Endodermal cell (in vitro differentiated cells): Measurements from ENCODE around the gene C2CD4C. TPM values are rescaled to one million over a fixed set of nuclear protein-coding genes. Genes with fewer than 3 reads are reported as not detected.

ENCODE experiments used
- DNase-seq: peaks from one replicate; pipeline ENCODE4 v3.0.0-alpha.2; 2017
- H3K27ac ChIP-seq: 2 replicates; pipeline ENCODE4 v1.5.1; 2013; ENCODE audit warnings: mild to moderate bottlenecking, low read depth, low read length, moderate library complexity
- H3K27me3 ChIP-seq: 2 replicates; pipeline ENCODE4 v1.6.1; 2013; ENCODE audit warnings: mild to moderate bottlenecking, low read length, moderate library complexity; ENCODE audit not compliant: insufficient read depth, control insufficient read depth, poor library complexity, severe bottlenecking
- H3K36me3 ChIP-seq: 2 replicates; pipeline ENCODE4 v1.7.0; 2013; ENCODE audit warnings: mild to moderate bottlenecking, low read length, moderate library complexity; ENCODE audit not compliant: control insufficient read depth, insufficient read depth
- H3K4me1 ChIP-seq: one replicate; pipeline ENCODE4 v1.7.0; 2013; ENCODE audit warnings: low read length; ENCODE audit not compliant: control insufficient read depth, insufficient read depth
- H3K4me3 ChIP-seq: 2 replicates; pipeline ENCODE4 v1.5.1; 2013; ENCODE audit warnings: mild to moderate bottlenecking, low read length, moderate library complexity
- H3K9ac ChIP-seq: 2 replicates; pipeline ENCODE4 v1.6.1; 2013; ENCODE audit warnings: mild to moderate bottlenecking, low read length, moderate library complexity; ENCODE audit not compliant: poor library complexity, severe bottlenecking; ENCODE audit errors: extremely low read depth
- H3K9me3 ChIP-seq: 2 replicates; pipeline ENCODE4 v1.6.1; 2013; ENCODE audit warnings: mild to moderate bottlenecking, low read length, moderate library complexity; ENCODE audit not compliant: control insufficient read depth
- H3K27ac Mint-ChIP-seq: 2 replicates; pipeline ENCODE4 v1.8.0; 2020; ENCODE audit warnings: mixed read lengths
- H3K27me3 Mint-ChIP-seq: 2 replicates; pipeline ENCODE4 v1.8.0; 2021; ENCODE audit warnings: mild to moderate bottlenecking, mixed read lengths; ENCODE audit not compliant: insufficient read depth
- H3K36me3 Mint-ChIP-seq: 2 replicates; pipeline ENCODE4 v1.8.0; 2020; ENCODE audit warnings: low read depth, mixed read lengths
- H3K4me1 Mint-ChIP-seq: 2 replicates; pipeline ENCODE4 v1.8.0; 2020; ENCODE audit warnings: mixed read lengths
- H3K4me3 Mint-ChIP-seq: 2 replicates; pipeline ENCODE4 v1.8.0; 2020; ENCODE audit warnings: mild to moderate bottlenecking, moderate library complexity, mixed read lengths
- H3K9me3 Mint-ChIP-seq: 2 replicates; pipeline ENCODE4 v1.8.0; 2020; ENCODE audit warnings: mild to moderate bottlenecking, mixed read lengths
- whole genome bisulfite sequencing, 2 experiments: methylation state at CpG; one replicate each; pipeline versions ENCODE4 v1.1.5 to v1.1.7; 2013; ENCODE audit warnings: missing lambda C conversion rate in 2 of 2, mixed read lengths in 1 of 2; ENCODE audit not compliant: insufficient coverage in 1 of 2, insufficient read length in 1 of 2; 5-methylcytosine and 5-hydroxymethylcytosine counted together
- total RNA-seq, 2 donors: library from RNA; stranded (reverse); fragmentation: NEBNext Ultra II Directional in 1 of 2; extraction: Animal tissue kit (Norgen Biotek cat#: 25700) in 1 of 2; gene quantifications; 2 replicates in 1 of 2; 3 replicates in 1 of 2; pipeline ENCODE4 v1.2.1, GENCODE V29; 2021
- TF ChIP-seq, protein P1 (sequence below): fragments of 200-600 bp; sonication (generic); conservative IDR thresholded peaks from 2 replicates; pipeline ENCODE4 v1.5.0; 2021; ENCODE audit warnings: antibody characterized with exemption, mild to moderate bottlenecking

C2CD4C gene
- total RNA-seq, 2 donors from 2014 or later, result 5.6 to 25.0 TPM

DNA sequence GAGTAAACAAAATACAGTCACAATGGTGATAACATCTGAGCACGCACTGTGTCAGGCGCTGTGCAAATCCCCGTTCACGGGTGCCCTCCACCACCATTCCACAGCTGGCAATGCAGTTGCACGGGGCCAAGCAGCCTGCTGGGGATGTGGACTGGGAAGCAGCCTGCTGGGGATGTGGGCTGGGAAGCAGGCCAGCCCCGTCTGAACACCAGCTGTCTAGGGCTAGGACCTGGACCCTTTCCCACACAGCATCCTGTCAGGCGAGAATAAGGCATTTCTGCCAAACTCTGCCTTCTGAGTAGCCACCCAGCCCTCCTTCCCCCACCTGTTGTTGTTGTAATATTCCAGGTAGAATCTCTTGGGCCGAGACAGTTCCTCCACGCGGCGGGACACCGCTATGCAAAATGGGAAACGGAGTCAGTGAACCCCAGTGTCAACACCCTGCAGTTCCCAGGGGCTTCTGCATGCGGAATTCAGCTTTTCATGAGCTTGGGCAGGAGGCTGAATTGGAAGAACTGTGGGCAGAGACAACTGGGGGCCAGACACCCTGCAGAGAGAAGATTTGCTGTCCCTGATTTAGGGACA, 36.5 kb downstream of the C2CD4C start:
- no peaks in the 10 kb centered on the region for H3K4me1 Mint-ChIP-seq
- peak; percentile 36 for DNase-seq
- H3K27ac Mint-ChIP-seq, result no peak overlapping the region
- no peak overlapping the region for H3K27ac ChIP-seq
- TF ChIP-seq, protein P1, sequence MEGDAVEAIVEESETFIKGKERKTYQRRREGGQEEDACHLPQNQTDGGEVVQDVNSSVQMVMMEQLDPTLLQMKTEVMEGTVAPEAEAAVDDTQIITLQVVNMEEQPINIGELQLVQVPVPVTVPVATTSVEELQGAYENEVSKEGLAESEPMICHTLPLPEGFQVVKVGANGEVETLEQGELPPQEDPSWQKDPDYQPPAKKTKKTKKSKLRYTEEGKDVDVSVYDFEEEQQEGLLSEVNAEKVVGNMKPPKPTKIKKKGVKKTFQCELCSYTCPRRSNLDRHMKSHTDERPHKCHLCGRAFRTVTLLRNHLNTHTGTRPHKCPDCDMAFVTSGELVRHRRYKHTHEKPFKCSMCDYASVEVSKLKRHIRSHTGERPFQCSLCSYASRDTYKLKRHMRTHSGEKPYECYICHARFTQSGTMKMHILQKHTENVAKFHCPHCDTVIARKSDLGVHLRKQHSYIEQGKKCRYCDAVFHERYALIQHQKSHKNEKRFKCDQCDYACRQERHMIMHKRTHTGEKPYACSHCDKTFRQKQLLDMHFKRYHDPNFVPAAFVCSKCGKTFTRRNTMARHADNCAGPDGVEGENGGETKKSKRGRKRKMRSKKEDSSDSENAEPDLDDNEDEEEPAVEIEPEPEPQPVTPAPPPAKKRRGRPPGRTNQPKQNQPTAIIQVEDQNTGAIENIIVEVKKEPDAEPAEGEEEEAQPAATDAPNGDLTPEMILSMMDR, result no peak
- no peaks in the 10 kb centered on the region for H3K36me3 ChIP-seq
- no peaks in the 10 kb centered on the region for H3K36me3 Mint-ChIP-seq
- H3K9me3 Mint-ChIP-seq, result no peaks in the 10 kb centered on the region
- peaks cover 17% of the 10 kb centered on the region for H3K27me3 Mint-ChIP-seq
- no peaks in the 10 kb centered on the region for H3K4me1 ChIP-seq
- no peak overlapping the region for H3K4me3 Mint-ChIP-seq
- no peak overlapping the region for H3K9ac ChIP-seq
- no peak overlapping the region for H3K4me3 ChIP-seq
- WGBS, 2 experiments, result 82 to 84% methylated on average over 14 of the region's 14 CpGs
- H3K27me3 ChIP-seq, result no peaks in the 10 kb centered on the region
- H3K9me3 ChIP-seq, result no peaks in the 10 kb centered on the region

DNA sequence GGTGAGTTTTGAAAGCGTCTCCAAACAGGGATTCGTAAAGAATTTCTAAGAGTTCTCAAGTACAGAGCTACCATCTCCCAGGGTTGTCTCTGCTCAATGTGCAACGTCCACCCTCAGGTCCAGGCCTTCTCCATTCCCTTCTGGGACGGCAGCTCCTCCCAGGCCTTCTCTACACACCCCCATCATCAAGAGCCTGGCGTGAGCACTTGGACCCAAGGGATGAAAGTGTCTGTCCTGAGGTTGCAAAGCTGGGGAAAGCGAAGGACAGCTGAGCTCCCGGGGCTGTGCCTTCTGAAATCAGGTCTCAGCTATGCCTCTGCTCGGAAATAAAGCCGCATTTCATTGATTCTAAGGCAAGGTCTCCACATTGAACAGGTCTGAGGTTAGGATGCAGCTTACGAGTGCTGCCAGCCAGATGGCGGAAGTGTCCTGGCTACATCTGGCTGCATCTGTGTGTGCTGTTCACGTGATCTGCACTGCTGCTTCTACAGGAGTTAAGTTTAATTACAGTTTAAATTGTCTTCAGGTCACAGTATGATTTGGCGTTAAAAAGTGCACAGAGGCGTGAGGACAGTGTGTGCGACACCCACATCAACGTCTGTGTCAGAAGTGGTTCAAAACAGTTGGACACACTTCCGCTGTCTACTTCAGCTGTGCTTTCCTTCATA, 37.3 kb downstream of the C2CD4C start:
- TF ChIP-seq, protein P1, result no peak
- H3K36me3 ChIP-seq, result no peaks in the 10 kb centered on the region
- Mint-ChIP-seq H3K27me3 (peaks cover 19% of the 10 kb centered on the region), H3K4me1 (no peaks in the 10 kb centered on the region), H3K4me3 (no peak overlapping the region), H3K27ac (no peak overlapping the region), H3K36me3 (no peaks in the 10 kb centered on the region), H3K9me3 (no peaks in the 10 kb centered on the region)
- H3K9me3 ChIP-seq, result no peaks in the 10 kb centered on the region
- WGBS, 2 experiments, result 85 to 90% methylated on average over 14 to 17 of the region's 17 CpGs
- no peaks in the 10 kb centered on the region for H3K27me3 ChIP-seq
- DNase-seq, result peak; percentile 27
- H3K4me3 ChIP-seq, result no peak overlapping the region
- no peaks in the 10 kb centered on the region for H3K4me1 ChIP-seq
- no peak overlapping the region for H3K9ac ChIP-seq
- no peak overlapping the region for H3K27ac ChIP-seq

DNA sequence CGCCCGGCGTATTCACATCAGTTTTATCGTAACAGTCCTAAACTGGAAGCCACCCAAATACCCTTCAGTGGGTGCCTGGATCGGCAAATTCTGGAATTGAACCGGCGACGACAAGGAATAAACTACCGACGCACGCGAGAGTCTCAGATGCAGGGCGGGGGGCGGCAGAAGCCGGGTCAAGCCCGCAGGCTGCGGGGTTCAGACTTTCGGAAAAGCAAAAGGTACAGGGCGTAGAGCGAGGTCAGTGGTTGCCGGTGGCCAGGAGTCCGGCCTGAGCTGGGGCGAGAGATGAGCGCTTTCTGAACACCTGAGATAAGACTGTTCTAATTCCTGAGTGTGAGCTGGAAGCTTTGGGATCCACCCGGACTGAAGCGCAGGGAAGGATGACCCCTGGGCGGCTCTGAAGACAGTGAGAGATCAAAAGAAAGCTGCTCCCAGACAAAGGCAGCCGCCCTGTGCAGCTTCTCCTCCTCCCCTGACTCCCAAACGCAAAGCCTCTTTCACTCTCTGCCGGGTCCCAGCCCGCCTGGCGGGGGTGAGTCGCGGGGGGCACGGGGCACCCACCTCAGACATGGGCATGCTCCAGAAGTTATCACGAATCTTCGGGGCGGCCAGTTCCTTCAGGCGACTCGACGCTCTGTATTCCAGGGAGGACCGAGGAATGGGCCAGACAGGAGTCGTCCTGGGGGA, 38.2 kb downstream of the C2CD4C start:
- Histone ChIP-seq H3K4me1 (no peaks in the 10 kb centered on the region), H3K4me3 (no peak overlapping the region), H3K27ac (no peak overlapping the region), H3K9me3 (no peaks in the 10 kb centered on the region), H3K36me3 (no peaks in the 10 kb centered on the region), H3K9ac (no peak overlapping the region), H3K27me3 (no peaks in the 10 kb centered on the region)
- TF ChIP-seq, protein P1, result no peak
- no peak overlapping the region for H3K4me3 Mint-ChIP-seq
- H3K36me3 Mint-ChIP-seq, result no peaks in the 10 kb centered on the region
- 91 to 93% methylated on average over 37 to 43 of the region's 43 CpGs for WGBS, 2 experiments
- H3K9me3 Mint-ChIP-seq, result no peaks in the 10 kb centered on the region
- no peak overlapping the region for H3K27ac Mint-ChIP-seq
- H3K27me3 Mint-ChIP-seq, result peaks cover 17% of the 10 kb centered on the region
- DNase-seq, result peak; percentile 38
- no peaks in the 10 kb centered on the region for H3K4me1 Mint-ChIP-seq
